Activated CD8-positive, alpha-beta memory T cell treated with anti-CD3 and anti-CD28 coated beads for 36 hours (primary cell): ENCODE measurements around the gene TRUB2. TPM values are rescaled to one million over a fixed set of nuclear protein-coding genes. Genes with fewer than 3 reads are reported as not detected.

Source experiments
- CTCF ChIA-PET: fragments of 350-600 bp; sonication (Branson Sonifier 250); formaldehyde crosslinking; loops from one replicate; lab custom pipeline; 2021; ENCODE audit warnings: antibody characterized with exemption; lab: Charles Lee
- POLR2A ChIA-PET: fragments of 350-600 bp; sonication (Branson Sonifier 250); formaldehyde crosslinking; loops from one replicate; lab custom pipeline; 2021; ENCODE audit warnings: antibody characterized with exemption; lab: Charles Lee
- total RNA-seq, 2 experiments: library from RNA; stranded (reverse); gene quantifications; one replicate each; pipeline ENCODE4 v1.2.3, GENCODE V29; 2021

Gene TRUB2
- total RNA-seq, 2 experiments from 2014 or later, result 45.2 to 47.8 TPM

DNA sequence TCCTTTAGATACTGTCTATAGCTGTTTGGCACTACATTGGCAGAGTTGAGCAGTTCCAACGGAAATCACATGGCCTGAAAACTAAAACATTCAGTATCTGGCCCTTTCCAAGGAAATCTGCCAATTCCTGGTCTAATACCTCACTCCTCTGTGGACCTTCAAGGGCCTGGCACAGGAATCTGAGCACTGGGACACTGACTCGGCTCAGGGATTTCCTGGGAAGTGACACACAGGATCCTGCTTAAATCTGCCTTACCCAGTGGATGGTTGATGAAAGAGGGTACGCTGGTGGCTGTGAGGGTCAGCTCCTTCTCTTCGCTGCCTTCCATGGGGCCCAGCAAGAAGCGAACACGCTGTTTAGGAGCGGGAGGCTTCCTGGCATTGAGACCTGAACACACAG, 904 bp downstream of the TRUB2 start:
- ChIA-PET CTCF (interaction anchor here (0.9 to 2.1 kb wide), 2 partner anchors 20 to 41 kb away, joined by 3 to 7 read pairs; no protein-coding TSS in a partner anchor), POLR2A (interaction anchor here (1.1 kb wide), 1 partner anchor 46 kb away, joined by 3 read pairs; the partner anchor contains the start of genes GOLGA2 and SWI5)

DNA sequence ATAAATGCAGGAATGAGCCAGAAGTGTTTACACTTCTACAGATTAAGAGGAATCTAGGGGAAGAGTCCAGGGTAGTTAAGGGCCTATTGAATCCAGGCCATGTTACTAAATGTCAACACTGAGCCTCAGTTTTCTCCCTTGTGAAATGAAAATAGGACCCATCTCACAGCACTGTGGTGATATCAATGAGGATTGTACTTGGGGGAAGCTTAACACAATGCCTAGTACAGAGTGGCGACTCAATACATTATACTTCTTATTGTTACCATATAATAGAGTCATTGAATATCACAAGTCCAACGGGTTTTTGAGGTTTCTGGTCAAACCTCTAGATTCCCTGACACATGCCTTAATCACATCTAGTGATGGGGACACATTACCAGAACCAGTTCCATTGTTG, 4.6 kb downstream of the TRUB2 start:
- CTCF ChIA-PET, result no interaction called here
- POLR2A ChIA-PET, result no interaction called here

DNA sequence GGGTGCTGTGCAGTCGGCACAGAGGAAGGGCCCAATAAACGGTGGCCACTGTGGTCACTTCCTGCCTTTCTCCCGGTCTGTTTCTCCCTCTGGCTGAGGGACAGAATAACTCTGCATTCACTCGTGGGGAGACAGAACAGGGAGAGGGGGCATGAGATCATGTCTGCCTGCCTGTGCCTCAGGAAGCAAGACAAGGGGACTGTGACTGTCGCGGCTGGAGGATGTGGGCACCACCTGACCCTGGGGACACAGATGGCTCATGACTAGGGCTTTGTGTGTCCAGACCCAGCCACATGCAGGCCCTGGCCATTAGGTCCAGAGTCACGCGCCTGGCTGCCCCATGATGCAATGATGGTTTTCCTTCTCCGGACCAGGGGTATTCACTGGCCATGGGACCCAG, 5.8 kb downstream of the TRUB2 start:
- CTCF ChIA-PET, result no interaction called here
- POLR2A ChIA-PET, result no interaction called here

DNA sequence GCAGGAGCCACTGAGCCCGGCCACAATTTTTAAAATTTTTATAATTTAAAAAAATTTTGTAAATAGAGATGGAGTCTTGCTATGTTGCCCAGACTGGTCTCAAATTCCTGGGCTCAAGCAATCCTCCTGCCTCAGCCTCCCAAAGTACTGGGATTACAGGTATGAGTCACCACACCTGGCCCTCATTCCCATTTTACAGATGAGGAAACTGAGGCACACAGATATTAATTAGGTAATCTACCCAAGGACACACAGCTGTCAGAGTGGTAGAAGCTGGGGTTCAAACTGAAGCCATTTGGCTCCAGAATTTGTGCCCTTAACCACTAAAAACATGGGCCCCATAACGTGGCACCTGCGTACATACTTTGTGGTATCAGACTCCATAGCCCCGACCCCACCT, 7.5 kb downstream of the TRUB2 start:
- ChIA-PET POLR2A (no interaction called here), CTCF (interaction anchor here (0.6 kb wide), 1 partner anchor 129 kb away, joined by 3 read pairs; no protein-coding TSS in a partner anchor)

DNA sequence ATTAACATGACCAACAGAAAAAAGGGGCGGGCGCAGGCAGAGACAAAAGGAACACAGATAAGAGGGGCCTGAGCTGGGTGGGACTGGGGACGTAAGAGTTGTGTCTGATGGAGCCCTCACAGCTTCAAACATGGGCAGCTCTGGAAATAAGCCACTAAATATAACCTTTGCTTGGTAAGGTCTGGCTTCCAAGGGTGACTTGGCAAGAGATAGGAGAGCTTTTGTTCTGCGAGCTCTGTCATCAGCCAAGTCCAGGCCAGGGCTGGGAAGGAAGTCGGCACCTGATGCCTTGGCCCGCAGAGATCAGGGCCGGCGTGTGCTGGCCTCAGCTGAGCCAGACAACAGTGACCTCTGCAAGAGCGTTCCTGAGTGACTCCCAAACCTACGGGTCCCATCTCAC, 11.8 kb downstream of the TRUB2 start:
- POLR2A ChIA-PET, result no interaction called here
- CTCF ChIA-PET, result interaction anchor here (0.6 kb wide), 1 partner anchor 18 kb away, joined by 3 read pairs; no protein-coding TSS in a partner anchor

DNA sequence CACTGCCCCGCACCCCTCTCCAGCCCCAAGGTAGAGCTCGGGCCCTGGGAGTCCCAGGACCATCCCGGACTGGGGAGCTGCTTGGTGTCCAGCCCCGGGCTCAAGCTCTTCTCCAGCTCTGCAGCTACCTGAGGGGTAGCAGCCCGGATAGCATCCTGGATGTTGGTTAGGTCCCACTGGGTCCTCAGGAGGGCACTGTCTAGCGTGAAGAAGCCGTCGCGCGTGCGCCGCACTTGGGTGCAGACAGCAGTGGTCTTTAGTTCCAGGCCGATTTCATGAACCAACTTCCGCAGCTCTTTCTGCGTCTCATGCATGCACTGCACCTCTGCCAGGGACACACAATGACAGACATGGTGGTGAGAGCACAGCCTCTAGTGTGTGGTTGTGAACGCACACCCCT, 12.7 kb downstream of the TRUB2 start:
- ChIA-PET CTCF (no interaction called here), POLR2A (no interaction called here)

DNA sequence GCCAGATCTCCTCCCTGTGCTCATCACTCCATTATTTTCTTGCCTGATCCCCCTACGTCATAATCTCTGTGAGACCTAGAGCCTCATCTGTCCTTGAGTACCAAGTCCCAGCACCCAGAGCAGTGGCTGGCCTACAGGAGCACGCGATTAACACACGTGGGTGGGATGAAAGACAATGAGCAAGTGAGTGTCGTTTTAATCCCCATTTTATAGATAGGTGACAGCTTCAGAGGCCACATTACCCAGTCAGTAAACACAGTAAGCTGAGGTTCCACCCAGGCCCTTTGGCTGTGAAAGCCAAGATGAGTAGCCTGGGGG, 17.3 kb downstream of the TRUB2 start:
- POLR2A ChIA-PET, result no interaction called here
- CTCF ChIA-PET, result no interaction called here

DNA sequence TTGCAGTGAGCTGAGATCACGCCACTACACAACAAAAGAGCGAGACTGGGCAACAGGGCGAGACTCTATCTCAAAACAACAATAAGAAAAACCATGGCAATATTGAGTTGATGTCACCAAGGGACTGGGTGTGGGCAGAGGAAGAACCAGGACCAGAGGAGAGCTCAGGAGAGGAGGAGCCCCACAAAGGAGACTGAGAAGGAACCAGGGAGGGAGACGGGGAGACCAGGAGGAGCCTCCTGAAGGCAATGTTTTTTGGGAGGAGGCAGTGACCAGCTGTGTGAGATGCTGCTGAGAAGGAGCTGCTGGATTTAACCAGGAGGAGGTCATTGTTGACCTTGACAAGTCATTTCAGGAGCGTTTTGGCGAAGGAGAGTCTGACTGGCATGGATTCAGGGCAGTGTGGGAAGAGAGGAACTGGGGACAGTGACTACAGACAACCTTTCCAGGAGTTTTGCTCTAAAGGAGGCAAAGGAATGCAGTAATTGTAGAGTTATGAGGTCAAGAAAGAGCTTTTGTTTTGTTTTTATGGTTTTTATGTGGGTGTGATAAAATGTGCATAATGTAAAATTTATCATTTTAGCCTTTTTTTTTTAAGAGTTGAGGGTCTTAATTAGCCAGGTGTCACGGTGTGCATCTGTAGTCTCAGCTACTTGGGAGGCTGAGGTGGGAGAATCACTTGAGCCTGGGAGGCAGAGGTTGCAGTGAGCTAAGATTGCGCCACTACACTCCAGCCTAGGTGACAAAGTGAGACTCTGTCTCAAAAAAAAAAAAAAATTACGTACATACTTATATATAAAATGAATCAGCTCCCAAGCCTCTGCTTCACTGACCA, 17.9 kb downstream of the TRUB2 start:
- ChIA-PET CTCF (interaction anchor here (0.5 kb wide), 1 partner anchor 162 kb away, joined by 3 read pairs; no protein-coding TSS in a partner anchor), POLR2A (no interaction called here)

DNA sequence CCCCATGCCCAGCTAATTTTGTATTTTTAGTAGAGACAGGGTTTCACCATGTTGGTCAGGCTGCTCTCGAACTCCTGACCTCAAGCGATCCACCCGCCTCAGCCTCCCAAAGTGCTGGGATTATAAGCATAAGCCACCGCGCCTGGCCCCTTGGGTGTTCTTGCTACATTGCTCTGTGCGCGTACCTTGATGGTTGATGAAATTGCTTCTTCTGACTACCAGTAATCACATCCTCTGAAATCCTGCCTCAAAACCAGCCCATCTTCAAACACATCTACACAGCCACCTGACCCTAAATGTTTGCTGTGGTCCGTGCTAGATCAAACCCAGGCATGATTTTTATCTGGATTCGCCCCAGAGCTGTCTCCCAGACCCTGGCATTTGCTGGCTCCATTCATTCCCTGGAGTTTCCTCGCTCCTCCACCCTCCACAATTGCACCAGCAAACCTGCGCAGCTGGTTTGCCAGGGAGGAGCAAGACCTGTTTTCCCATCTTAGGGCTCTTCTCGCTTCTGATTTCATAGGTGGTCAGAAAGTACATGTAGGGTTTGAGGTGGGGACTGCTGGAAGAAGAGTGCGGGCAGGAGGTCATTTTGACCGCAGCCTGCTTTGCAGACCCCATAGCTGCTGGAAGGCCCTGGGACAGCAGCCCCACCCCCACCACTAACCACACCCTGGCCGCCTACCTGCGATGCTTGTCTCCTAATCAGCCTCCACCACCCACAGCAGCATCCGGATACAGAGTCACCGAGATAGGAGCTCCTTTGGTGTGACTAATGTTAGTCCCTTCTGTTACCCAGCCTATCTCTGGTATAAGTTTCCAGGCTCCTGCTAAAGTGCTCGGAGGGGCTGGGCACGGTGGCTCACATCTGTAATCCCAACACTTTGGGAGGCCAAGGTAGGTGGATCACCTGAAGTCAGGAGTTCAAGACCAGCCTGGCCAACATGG, 23.4 kb downstream of the TRUB2 start:
- CTCF ChIA-PET, result interaction anchor here (1.4 kb wide), 1 partner anchor 46 kb away, joined by 3 read pairs; no protein-coding TSS in a partner anchor
- POLR2A ChIA-PET, result no interaction called here

DNA sequence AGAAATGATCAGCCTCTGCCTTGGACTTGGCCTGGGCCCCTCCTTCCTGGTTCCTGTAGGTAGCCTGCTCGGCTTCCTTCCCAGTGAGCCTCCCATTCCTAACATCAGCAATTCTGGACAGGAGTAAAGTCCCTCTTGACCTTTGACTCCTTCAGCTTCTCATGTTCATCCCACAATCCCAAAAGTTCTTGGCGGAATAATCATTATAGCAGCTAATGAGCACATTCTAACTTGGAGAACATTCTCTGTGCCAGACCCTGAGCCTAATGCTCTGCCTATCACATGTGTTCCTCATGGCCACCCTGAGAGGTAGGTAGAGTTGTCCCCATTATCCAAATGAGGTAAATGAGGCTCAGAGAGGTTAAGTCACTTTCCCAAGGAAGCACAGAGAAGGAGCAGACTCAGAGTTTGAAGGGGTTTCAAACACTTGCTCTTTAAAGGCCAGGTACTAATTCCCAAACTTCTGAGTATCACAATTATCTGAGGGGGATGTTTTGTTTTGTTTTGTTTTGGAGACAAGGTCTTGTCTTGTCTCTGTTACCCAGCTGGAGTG, 24.9 kb downstream of the TRUB2 start:
- ChIA-PET CTCF (interaction anchor here (1.3 to 1.4 kb wide), 2 partner anchors 48 to 59 kb away, joined by 3 read pairs; no protein-coding TSS in a partner anchor), POLR2A (no interaction called here)

DNA sequence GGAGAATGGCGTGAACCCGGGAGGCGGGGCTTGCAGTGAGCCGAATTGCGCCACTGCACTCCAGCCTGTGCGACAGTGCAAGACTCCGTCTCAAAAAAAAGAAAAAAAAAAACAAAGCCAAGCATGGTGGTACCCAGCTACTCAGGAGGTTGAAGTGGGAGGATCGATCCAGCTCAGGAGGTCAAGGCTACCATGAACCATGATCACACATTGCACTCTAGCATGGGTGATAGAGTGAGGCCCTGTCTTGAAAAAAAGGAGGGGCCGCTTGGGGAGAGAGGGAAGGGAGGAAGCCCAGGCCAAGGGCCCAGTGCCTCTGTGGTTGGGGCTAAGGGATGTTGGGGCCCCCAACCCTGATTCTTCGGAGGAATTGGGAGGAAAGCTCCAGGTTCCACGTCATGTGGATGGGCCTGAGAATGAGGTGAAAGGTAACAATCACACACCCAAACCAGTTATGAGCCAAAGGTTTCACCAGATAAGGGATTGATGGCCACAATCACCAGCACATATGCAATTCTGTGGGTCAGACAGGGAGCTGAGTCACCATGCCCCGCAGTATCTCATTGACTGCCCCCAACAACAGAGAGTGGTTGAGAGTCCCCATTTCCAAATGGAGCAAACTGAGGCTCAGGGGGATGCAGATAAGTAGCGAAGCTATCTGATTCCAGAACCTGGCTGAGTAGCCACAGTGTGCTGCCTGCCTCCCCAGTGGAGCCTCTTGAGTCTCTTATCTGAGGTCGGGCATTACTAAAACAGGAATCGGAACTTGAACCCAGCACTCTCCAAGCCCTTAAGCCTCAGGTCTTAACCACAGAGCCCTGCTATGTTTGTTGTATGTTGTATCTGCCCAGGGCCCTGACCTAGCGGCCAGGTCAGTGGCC, 25.7 kb downstream of the TRUB2 start:
- CTCF ChIA-PET, result interaction anchor here (0.9 to 2.8 kb wide), 3 partner anchors 45 to 60 kb away, joined by 3 to 17 read pairs (median 3); no protein-coding TSS in a partner anchor
- POLR2A ChIA-PET, result no interaction called here

DNA sequence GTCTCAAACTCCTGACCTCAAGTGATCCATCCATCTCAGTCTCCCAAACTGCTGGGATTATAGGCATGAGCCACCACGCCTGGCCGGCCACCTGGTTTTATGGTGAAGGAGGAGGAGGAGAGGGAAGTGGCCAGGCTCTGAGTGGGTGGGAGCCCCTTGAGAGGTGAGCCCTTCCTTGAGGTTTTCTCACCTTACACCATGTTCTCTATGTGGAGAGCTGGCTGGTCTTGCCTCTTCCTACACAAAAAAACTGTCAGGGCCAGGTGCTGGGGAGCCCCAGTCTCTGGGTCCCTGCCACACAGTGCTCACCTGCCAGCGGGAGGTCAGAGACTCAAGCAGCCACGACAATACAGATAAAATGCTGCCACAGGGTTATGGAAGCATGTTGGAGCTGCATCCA, 28.1 kb downstream of the TRUB2 start:
- CTCF ChIA-PET, result interaction anchor here (0.5 to 2.8 kb wide), 3 partner anchors 47 to 259 kb away, joined by 3 to 17 read pairs (median 3); no protein-coding TSS in a partner anchor

DNA sequence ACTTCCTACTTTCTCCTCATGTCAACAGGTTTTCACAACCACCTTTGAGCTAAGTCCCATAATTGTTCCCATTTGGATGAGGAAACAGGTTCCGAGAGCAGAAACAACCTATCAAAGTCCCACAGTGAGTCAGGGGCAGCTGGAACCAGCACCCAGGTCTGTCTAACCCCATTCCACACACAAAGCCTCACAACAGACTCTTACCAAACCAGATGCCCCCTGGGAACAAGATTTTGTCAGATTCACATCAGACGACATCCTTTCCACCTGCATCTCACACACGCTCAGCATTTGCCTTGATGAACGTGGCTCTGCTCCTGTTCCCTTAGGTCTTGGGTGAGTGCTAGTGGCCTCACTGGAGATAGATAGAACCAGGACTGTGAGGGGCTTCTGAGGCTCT, 29.2 kb downstream of the TRUB2 start:
- CTCF ChIA-PET, result interaction anchor here (0.7 kb wide), 1 partner anchor 17 kb away, joined by 3 read pairs; no protein-coding TSS in a partner anchor
- POLR2A ChIA-PET, result interaction anchor here (1.0 kb wide), 1 partner anchor 15 kb away, joined by 3 read pairs; no protein-coding TSS in a partner anchor

More for the DNA sequence above, 28.1 kb downstream of the TRUB2 start:
- POLR2A ChIA-PET, result no interaction called here

DNA sequence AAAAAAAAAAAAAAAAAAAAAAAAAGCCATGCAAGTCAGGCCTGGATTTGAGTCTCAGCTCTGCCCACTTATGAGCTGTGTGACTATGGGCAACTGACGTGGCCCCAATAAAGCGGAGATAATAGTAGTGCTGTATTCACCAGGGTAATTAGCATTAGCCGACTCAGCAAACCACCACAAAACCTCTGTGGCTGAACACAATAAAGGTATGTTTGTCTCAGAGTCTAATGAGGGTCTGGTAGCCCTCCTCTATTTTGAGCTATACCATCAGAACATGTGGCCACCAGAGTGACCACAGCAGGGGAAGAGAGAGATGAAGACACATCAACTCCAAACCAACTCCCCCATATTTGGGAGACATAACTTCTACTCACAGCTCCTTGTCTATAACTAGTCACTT, 30.2 kb downstream of the TRUB2 start:
- ChIA-PET CTCF (interaction anchor here (0.7 kb wide), 1 partner anchor 119 kb away, joined by 4 read pairs; no protein-coding TSS in a partner anchor), POLR2A (no interaction called here)

DNA sequence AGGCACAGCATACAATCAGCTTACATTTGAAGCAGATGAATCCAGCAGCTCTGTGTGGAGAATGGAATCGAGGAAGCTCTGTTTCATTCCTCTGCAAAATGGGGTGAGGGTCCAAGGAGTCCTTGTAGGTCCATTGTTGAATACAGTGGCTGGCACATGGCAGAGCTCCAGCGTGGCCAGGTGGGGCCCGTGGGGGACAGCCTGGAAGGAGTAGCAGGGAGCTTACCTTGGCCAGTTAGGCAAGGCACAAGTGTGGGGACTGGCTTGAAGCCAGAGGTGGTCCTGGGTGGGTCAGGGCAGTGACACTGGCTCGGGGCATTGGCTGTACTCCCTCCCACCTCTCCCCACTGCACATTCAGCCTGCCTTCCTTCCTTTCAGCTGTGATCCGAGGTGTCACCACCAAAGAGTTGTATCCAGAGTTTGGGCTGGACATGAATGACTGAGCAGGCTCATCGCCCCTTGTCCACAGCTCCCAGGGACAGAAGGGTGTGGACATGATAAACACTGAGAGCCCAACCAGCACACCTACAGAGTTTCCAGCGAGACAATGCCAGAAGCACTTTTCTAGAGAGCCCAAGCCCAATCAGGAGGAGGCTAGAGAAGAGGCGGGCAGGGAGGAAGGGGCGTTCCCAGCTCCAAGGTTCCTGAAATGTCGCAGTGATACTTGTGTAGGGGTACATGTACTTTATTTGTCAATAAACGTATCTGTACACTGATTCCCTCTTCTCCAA, 33.8 kb downstream of the TRUB2 start:
- POLR2A ChIA-PET, result no interaction called here
- CTCF ChIA-PET, result no interaction called here

DNA sequence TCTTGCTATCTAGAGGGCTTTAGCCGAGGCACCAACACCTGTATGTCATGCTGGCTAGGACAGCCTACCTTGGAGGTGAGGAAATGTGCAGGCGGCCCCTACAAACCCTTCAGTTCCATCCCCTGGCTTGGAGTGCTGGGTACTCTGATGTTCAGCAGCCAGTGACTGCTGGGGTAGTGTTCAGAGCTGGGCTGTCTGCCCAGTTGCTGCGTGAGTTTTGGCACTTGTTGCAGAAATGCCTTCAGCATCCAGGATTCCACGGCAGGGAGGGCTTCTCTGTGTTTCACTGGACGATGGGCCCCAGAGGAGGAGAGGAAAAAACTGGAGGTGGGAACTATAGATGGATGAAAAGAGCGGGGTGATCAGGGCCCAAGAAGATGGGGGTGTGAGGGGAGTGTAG, 35.8 kb downstream of the TRUB2 start:
- CTCF ChIA-PET, result no interaction called here
- POLR2A ChIA-PET, result no interaction called here

DNA sequence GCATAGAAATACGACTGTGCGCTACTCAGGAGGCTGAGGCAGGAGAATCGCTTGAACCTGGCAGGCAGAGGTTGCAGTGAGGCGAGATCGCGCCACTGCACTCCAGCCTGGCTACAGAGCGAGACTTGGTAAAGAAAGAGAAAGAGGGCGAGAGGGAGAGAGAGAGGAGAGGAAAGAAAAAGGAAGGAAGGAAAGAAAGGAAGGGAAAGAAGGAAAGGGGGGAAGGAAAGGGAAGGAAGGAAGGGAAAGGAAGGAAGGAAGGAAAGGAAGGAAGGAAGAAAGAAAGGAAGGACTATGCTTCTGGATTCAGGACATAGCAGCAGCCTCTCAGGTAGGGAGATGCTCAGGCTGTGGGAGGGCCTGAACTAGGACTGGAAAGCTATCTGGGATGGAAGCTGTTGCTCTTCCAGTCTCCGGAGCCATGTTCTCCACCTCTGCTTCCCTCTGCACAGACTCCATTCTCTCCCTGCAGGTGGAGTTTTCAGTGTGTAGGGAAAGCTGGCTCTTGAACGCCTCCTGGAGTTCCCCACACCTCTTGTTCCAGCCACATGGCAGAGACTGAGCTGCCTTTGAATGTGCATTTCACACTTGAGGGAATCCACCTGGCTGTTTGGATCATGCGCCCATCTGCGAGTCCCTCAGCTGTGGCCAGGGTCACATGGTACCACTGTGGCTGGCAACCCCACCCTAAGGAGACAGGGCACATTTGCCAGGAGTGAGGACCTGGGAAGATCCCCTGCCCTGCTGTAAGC, 37.0 kb downstream of the TRUB2 start:
- POLR2A ChIA-PET, result no interaction called here
- CTCF ChIA-PET, result interaction anchor here (0.6 kb wide), 1 partner anchor 461 kb away, joined by 3 read pairs; no protein-coding TSS in a partner anchor
